ENCODE data around the gene SEPTIN14.
"Not testable (repeated sequence)": the region's sequence is repeated elsewhere in the genome, so short reads cannot be mapped to it uniquely, and the experiment has no call there.

Gene SEPTIN14

DNA sequence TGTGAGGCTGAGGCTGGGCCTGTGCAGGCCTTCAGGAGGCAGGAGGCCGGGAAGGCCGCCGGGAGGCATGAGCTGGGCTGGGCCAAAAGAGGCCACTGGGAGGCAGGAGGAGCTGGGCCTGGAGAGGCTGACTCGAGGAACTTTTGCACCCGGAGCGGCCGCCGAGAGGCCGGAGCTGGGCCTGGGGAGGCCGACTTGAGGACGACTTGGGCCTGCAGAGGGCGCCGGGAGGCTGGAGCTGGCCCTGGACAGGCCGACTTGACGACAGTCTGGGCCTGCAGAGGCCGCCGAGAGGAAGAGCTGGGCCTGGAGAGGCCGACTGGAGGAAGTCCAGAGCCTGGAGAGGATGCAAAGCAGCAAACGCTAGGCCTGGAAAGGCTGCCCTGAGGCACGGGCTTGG, 117.8 kb downstream of the SEPTIN14 start:
- H3K36me3 Mint-ChIP-seq (ENCODE audit: low read depth); ATAC-seq; H3K9me3 Mint-ChIP-seq; DNase-seq; H3K27ac Mint-ChIP-seq; H3K27me3 Mint-ChIP-seq; H3K4me3 Mint-ChIP-seq; H3K4me1 Mint-ChIP-seq: not testable (repeated sequence)
